ENCODE measurements around the gene GNL3. TPM values are rescaled to one million over a fixed set of nuclear protein-coding genes. Genes with fewer than 3 reads are reported as not detected.

GNL3 gene
- total and polyA plus RNA-seq, 2 of the 8 experiments (the other 6 are each of a cell fraction or from before 2014, with no cell fraction given) = 45.5 to 184 TPM

DNA sequence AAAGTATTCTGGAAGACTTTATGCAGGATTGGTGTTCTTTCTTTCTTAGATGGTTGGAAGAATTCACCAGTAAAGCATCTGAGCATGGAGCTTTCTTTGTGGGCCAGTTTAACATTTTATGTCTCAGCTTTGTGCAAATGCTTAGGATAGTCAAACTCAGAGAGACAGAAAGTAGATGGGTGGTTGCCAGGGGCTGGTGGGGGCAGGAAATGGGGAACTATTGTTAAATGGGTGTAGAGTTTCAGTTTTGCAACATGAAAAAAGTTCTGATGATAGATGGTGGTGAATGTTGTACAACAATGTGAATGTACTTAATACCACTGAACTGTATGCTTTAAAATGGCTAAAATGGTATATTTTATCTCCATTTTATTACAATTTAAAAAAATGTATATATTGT, 44.8 kb downstream of the GNL3 start:
- Histone ChIP-seq H3K79me1 (ENCODE audit: low read depth, low read length) (no peaks in the 10 kb centered on the region), H3K4me2 (ENCODE audit: insufficient read depth in 1 of 2, low read depth in 2 of 2, low read length in 2 of 2) (no peak overlapping the region), H3K79me2 (ENCODE audit: control insufficient read depth in 1 of 2, insufficient read depth in 2 of 2, low read length in 2 of 2) (no peaks in the 10 kb centered on the region), H3K27ac (ENCODE audit: low read depth, low read length) (no peak overlapping the region), H2BK120ac (replicated peaks; ENCODE audit: low read depth, low read length) (no peak overlapping the region), H3K4me1 (replicated peaks in 1 of 4; ENCODE audit: control insufficient read depth in 3 of 4, insufficient read depth in 4 of 4, low read length in 3 of 4) (no peaks in the 10 kb centered on the region), H2AK5ac (ENCODE audit: low read depth, low read length) (no peak overlapping the region), H4K5ac (ENCODE audit: insufficient read length, low read depth, low read length) (no peak overlapping the region), H3K23ac (ENCODE audit: insufficient read length) (no peak overlapping the region), H3K9me3 (ENCODE audit: insufficient read depth in 2 of 2, low read depth in 1 of 2, low read length in 1 of 2) (no peaks in the 10 kb centered on the region), H3K23me2 (ENCODE audit: low read depth, low read length) (no peaks in the 10 kb centered on the region), H3K4me3 (ENCODE audit: extremely low read depth in 1 of 4, insufficient read depth in 2 of 4, low read depth in 3 of 4, low read length in 4 of 4) (no peak overlapping the region), H3K14ac (ENCODE audit: insufficient read length) (no peak overlapping the region), H4K20me1 (replicated peaks in 1 of 2; ENCODE audit: control insufficient read depth in 1 of 2, insufficient read depth in 2 of 2, low read length in 2 of 2) (no peaks in the 10 kb centered on the region), H3K27me3 (replicated peaks in 1 of 4; ENCODE audit: control insufficient read depth in 3 of 4, extremely low read depth in 1 of 4, insufficient read depth in 3 of 4, low read length in 3 of 4) (no peaks in the 10 kb centered on the region), H2BK15ac (ENCODE audit: low read length) (no peak overlapping the region), H3K36me3 (ENCODE audit: control insufficient read depth in 2 of 4, insufficient read depth in 4 of 4, low read length in 3 of 4) (peaks cover 0 to 31% (median 21%) of the 10 kb centered on the region in 4 experiments; a peak in 5 of 8 replicates), H4K91ac (replicated peaks; ENCODE audit: insufficient read length, low read length) (no peak overlapping the region), H2BK12ac (ENCODE audit: low read depth, low read length) (no peak overlapping the region), H3K9ac (replicated peaks in 1 of 4; ENCODE audit: extremely low read depth in 1 of 4, low read depth in 3 of 4, low read length in 3 of 4) (no peak overlapping the region), H4K8ac (ENCODE audit: extremely low read depth, insufficient read depth, low read length) (no peak overlapping the region), H2BK5ac (ENCODE audit: low read depth, low read length) (no peak overlapping the region), H2AFZ (ENCODE audit: low read length) (no peak overlapping the region), H3K18ac (ENCODE audit: extremely low read depth, low read length) (no peak overlapping the region), H3K4ac (replicated peaks; ENCODE audit: insufficient read length, low read depth, low read length) (no peak overlapping the region), H2BK20ac (ENCODE audit: low read length) (no peak overlapping the region), H3K56ac (replicated peaks; ENCODE audit: insufficient read length, low read depth, low read length) (no peak overlapping the region)
- FAIRE-seq (no peak), DNase-seq (ENCODE audit: low read depth in 1 of 2, low spot score in 2 of 2) (no peak)
- ChIA-PET CTCF (ENCODE audit: partially characterized antibody) (interaction anchor here (0.9 kb wide), 1 partner anchor 11 kb away, joined by 3 read pairs; no protein-coding TSS in a partner anchor), POLR2A (ENCODE audit: partially characterized antibody) (interaction anchor here (1.1 kb wide), 1 partner anchor 44 kb away, joined by 3 read pairs; no protein-coding TSS in a partner anchor)
- no peak for TF ChIP-seq NANOG (IDR thresholded peaks at IDR 0.05; ENCODE audit: insufficient read depth, low read depth, low read length, poor library complexity, severe bottlenecking)
- no peak for TF ChIP-seq GTF2F1 (IDR thresholded peaks at IDR 0.05; ENCODE audit: borderline replicate concordance, low read depth, low read length)
- no peak for TF ChIP-seq HDAC6 (IDR thresholded peaks at IDR 0.05; ENCODE audit: low read depth, low read length)
- TF ChIP-seq SP2 (IDR thresholded peaks at IDR 0.05; ENCODE audit: low read length) = no peak
- TF ChIP-seq KDM4A (IDR thresholded peaks at IDR 0.05; ENCODE audit: low read depth, low read length, severe bottlenecking) = no peak
- TF ChIP-seq ATF3 (IDR thresholded peaks at IDR 0.05; ENCODE audit: insufficient read depth, low read depth, low read length) = no peak
- TF ChIP-seq POU5F1 (IDR thresholded peaks at IDR 0.05; ENCODE audit: low read depth, low read length) = no peak
- no peak for TF ChIP-seq SIN3A (conservative IDR thresholded peaks at IDR 0.05 in 1 of 2, IDR thresholded peaks at IDR 0.05 in 1 of 2; ENCODE audit: low read depth in 1 of 2, low read length in 2 of 2)
- TF ChIP-seq POLR2AphosphoS5 (IDR thresholded peaks at IDR 0.05; ENCODE audit: low read depth, low read length) = no peak
- TF ChIP-seq GABPA (IDR thresholded peaks at IDR 0.05; ENCODE audit: borderline replicate concordance, insufficient read depth, low read length) = no peak
- no peak for TF ChIP-seq NRF1 (IDR thresholded peaks at IDR 0.05; ENCODE audit: low read depth, low read length)
- TF ChIP-seq KDM1A (IDR thresholded peaks at IDR 0.05; ENCODE audit: borderline replicate concordance, low read length) = no peak
- no peak for TF ChIP-seq RFX5 (IDR thresholded peaks at IDR 0.05; ENCODE audit: borderline replicate concordance, low read depth, low read length)
- TF ChIP-seq RNF2 (IDR thresholded peaks at IDR 0.05; ENCODE audit: borderline replicate concordance, low read depth, low read length, missing control alignments, poor library complexity, severe bottlenecking) = no peak

Measured in H1 (cell line).